ENCODE data around the gene TRAP1.
A peak's percentile ranks its signal among the peaks of the same experiment; 100 is the strongest.
"Not testable (repeated sequence)": the region's sequence is repeated elsewhere in the genome, so short reads cannot be mapped to it uniquely, and the experiment has no call there.

The TRAP1 gene

GRCh38 chr16:3645108-3645503 lies 72.2 kb downstream of the TRAP1 start:
- DNase-seq = no peak

GRCh38 chr16:3643095-3643730 lies 74.1 kb downstream of the TRAP1 start:
- no peak for DNase-seq

GRCh38 chr16:3642397-3643094 lies 74.8 kb downstream of the TRAP1 start:
- DNase-seq = no peak

GRCh38 chr16:3641801-3642396 lies 75.4 kb downstream of the TRAP1 start:
- DNase-seq = no peak

- DNase-seq = no peak
Observed at GRCh38 chr16:3640632-3641501, 76.5 kb downstream of the TRAP1 start.

GRCh38 chr16:3640207-3640606 lies 77.1 kb downstream of the TRAP1 start:
- no peak for DNase-seq

GRCh38 chr16:3638916-3639644 lies 78.2 kb downstream of the TRAP1 start:
- DNase-seq = no peak

GRCh38 chr16:3637371-3637923 lies 79.9 kb downstream of the TRAP1 start:
- no peak for DNase-seq

GRCh38 chr16:3625911-3626732 lies 91.2 kb downstream of the TRAP1 start:
- no peak for DNase-seq

- no peak for DNase-seq
Observed at GRCh38 chr16:3625331-3625730, 92.0 kb downstream of the TRAP1 start.

GRCh38 chr16:3623642-3624041 lies 93.7 kb downstream of the TRAP1 start:
- no peak for DNase-seq

GRCh38 chr16:3618769-3619141 lies 98.6 kb downstream of the TRAP1 start:
- no peak for DNase-seq

- no peak for DNase-seq
Observed at GRCh38 chr16:3612510-3613466, 104.5 kb downstream of the TRAP1 start.

GRCh38 chr16:3611146-3611975 lies 106.0 kb downstream of the TRAP1 start, which contains the start of gene SLX4:
Gene SLX4 (minus strand): TSS chr16:3611606. CDS start chr16:3608964, 2,642 bp downstream.
- DNase-seq = peak; percentile 93

- no peak for DNase-seq
Observed at GRCh38 chr16:3610698-3611145, 106.6 kb downstream of the TRAP1 start.

GRCh38 chr16:3609895-3610697 lies 107.2 kb downstream of the TRAP1 start:
- no peak for DNase-seq

- not testable (repeated sequence) for DNase-seq
Observed at GRCh38 chr16:3608976-3609375, 108.3 kb downstream of the TRAP1 start.

- DNase-seq = no peak
Observed at GRCh38 chr16:3608069-3608468, 109.3 kb downstream of the TRAP1 start.

Measured in NCI-H1436 (cell line).